ENCODE data around the gene NEURL1.

NEURL1 gene

GRCh38 chr10:103641326-103641725 lies 147.8 kb downstream of the NEURL1 start:
- no peak overlapping the region for H3K14ac ChIP-seq (ENCODE audit: low read length)
- H2BK5ac ChIP-seq (ENCODE audit: low read length): no peak overlapping the region
- no peak overlapping the region for H2BK12ac ChIP-seq (ENCODE audit: low read length)
- no peak overlapping the region for H2AFZ ChIP-seq (ENCODE audit: low read length)
- H3K23ac ChIP-seq (ENCODE audit: low read depth, low read length, poor library complexity): no peak overlapping the region
- no CpG with 5 or more reads among the region's 4 CpGs for WGBS, 2 donors (ENCODE audit: extremely low coverage in 2 of 2, insufficient read length in 2 of 2, insufficient replicate concordance in 1 of 2)
- H3K9me3 ChIP-seq (replicated peaks in 1 of 2; ENCODE audit: control insufficient read depth in 2 of 2, insufficient read depth in 1 of 2, low read depth in 1 of 2, low read length in 2 of 2): no peaks in the 10 kb centered on the region
- no peak for DNase-seq (ENCODE audit: low spot score)
- H3K9ac ChIP-seq (ENCODE audit: low read depth, low read length, poor library complexity): no peak overlapping the region
- H2BK120ac ChIP-seq (ENCODE audit: low read depth, low read length): no peak overlapping the region
- H3K4me3 ChIP-seq (ENCODE audit: low read length in 2 of 2): no peak overlapping the region
- H3K4me2 ChIP-seq (ENCODE audit: insufficient read depth, low read length, poor library complexity, severe bottlenecking): no peak overlapping the region
- no peaks in the 10 kb centered on the region for H3K27me3 ChIP-seq (ENCODE audit: control insufficient read depth in 3 of 3, insufficient read depth in 3 of 3, low read depth in 1 of 3, low read length in 3 of 3)
- no peak overlapping the region for H3K4ac ChIP-seq (ENCODE audit: low read length)
- no peaks in the 10 kb centered on the region for H3K36me3 ChIP-seq (replicated peaks in 1 of 2; ENCODE audit: control insufficient read depth in 2 of 2, insufficient read depth in 2 of 2, low read length in 2 of 2)
- peaks cover 20 to 33% of the 10 kb centered on the region in 2 donors for H3K4me1 ChIP-seq (ENCODE audit: control insufficient read depth in 2 of 2, insufficient read depth in 1 of 2, low read depth in 1 of 2, low read length in 2 of 2)
- no peak overlapping the region for H4K8ac ChIP-seq (ENCODE audit: low read depth, low read length)
- no peak overlapping the region for H2AK5ac ChIP-seq (ENCODE audit: low read depth, low read length)
- no peaks in the 10 kb centered on the region for H3K79me1 ChIP-seq (ENCODE audit: low read depth, low read length)
- H3K18ac ChIP-seq (ENCODE audit: low read length): no peak overlapping the region
- H3K27ac ChIP-seq (replicated peaks; ENCODE audit: low read length): no peak overlapping the region
- no peak overlapping the region for H4K91ac ChIP-seq (ENCODE audit: low read depth, low read length, poor library complexity)
- no peak overlapping the region for H2BK15ac ChIP-seq (ENCODE audit: low read length)

Data from neuronal stem cell (in vitro differentiated cells).